CD4-positive, alpha-beta T cell treated with Interleukin-4 for 4 hours (primary cell): ENCODE results near the gene ANTKMT.
A peak's percentile ranks its signal among the peaks of the same experiment; 100 is the strongest.
"Not testable (repeated sequence)": the region's sequence is repeated elsewhere in the genome, so short reads cannot be mapped to it uniquely, and the experiment has no call there.

Experiments
- DNase-seq: peaks from one replicate; pipeline ENCODE4 v3.0.0-alpha.2; 2020

The ANTKMT gene

GRCh38 chr16:728890-729744, 8.2 kb downstream of the ANTKMT start:
- DNase-seq, result no peak

- no peak for DNase-seq
Measured at GRCh38 chr16:729768-730665, 9.1 kb downstream of the ANTKMT start.

- DNase-seq, result no peak
Measured at GRCh38 chr16:730666-731509, 9.9 kb downstream of the ANTKMT start.

GRCh38 chr16:732332-732731, 11.4 kb downstream of the ANTKMT start:
- DNase-seq, result no peak

- no peak for DNase-seq
Measured at GRCh38 chr16:732936-733335, 12.0 kb downstream of the ANTKMT start.

- DNase-seq, result no peak
Measured at GRCh38 chr16:733382-734207, 12.6 kb downstream of the ANTKMT start.

GRCh38 chr16:734208-734980, 13.4 kb downstream of the ANTKMT start:
- DNase-seq, result no peak

- DNase-seq, result no peak
Measured at GRCh38 chr16:734981-735881, 14.3 kb downstream of the ANTKMT start.

GRCh38 chr16:735982-736453, 15.1 kb downstream of the ANTKMT start:
- DNase-seq, result no peak

GRCh38 chr16:736936-737481, 16.1 kb downstream of the ANTKMT start:
- no peak for DNase-seq

- DNase-seq, result no peak
Measured at GRCh38 chr16:739560-740458, 18.9 kb downstream of the ANTKMT start.

- no peak for DNase-seq
Measured at GRCh38 chr16:740459-740763, 19.5 kb downstream of the ANTKMT start.

GRCh38 chr16:740764-741505, 20.0 kb downstream of the ANTKMT start, which contains the start of gene CIAO3:
Gene CIAO3, minus strand, starts transcription at chr16:740997. Its CDS starts 12 bp downstream, at chr16:740985.
- DNase-seq, result peak; percentile 90

GRCh38 chr16:741986-742629, 21.2 kb downstream of the ANTKMT start:
- DNase-seq, result no peak

- DNase-seq, result not testable (repeated sequence)
Measured at GRCh38 chr16:742894-743293, 21.9 kb downstream of the ANTKMT start.

GRCh38 chr16:743794-744500, 23.0 kb downstream of the ANTKMT start:
- no peak for DNase-seq

- no peak for DNase-seq
Measured at GRCh38 chr16:745739-746138, 24.8 kb downstream of the ANTKMT start.
